Smooth muscle cell of the brain vasculature (primary cell): Measurements from ENCODE around the gene RBM20.

Source experiments
- DNase-seq: peaks from one replicate; pipeline ENCODE4 v3.0.0-alpha.2; 2012; ENCODE audit warnings: low read depth, low spot score

RBM20 gene

GRCh38 chr10:110867807-110868465, 223.8 kb downstream of the RBM20 start:
- DNase-seq, result no peak

GRCh38 chr10:110868981-110869380, 224.8 kb downstream of the RBM20 start:
- no peak for DNase-seq

DNA sequence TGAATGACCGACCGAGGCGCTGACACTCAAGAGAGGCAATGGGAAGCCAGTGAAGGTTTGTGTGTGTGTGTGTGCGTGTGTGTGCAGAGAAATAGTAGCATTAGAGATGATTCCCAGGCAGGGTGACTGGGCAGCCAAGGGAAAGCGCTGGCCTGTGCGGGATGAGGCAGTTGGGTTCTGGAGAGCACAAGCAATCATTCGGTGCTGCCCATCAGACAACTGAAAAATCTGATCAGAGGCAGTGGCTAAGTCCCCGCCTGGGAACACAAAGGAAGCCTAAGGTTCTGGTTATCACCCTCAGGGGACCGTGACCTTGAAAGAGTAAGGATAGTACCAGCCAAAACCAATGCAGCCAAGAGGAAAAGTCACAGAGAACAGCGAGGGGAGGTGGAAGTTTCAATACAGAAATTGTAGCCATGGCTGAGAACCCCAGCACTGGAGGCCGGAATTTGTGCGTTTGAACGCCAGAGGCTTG, 226.7 kb downstream of the RBM20 start:
- DNase-seq, result no peak

DNA sequence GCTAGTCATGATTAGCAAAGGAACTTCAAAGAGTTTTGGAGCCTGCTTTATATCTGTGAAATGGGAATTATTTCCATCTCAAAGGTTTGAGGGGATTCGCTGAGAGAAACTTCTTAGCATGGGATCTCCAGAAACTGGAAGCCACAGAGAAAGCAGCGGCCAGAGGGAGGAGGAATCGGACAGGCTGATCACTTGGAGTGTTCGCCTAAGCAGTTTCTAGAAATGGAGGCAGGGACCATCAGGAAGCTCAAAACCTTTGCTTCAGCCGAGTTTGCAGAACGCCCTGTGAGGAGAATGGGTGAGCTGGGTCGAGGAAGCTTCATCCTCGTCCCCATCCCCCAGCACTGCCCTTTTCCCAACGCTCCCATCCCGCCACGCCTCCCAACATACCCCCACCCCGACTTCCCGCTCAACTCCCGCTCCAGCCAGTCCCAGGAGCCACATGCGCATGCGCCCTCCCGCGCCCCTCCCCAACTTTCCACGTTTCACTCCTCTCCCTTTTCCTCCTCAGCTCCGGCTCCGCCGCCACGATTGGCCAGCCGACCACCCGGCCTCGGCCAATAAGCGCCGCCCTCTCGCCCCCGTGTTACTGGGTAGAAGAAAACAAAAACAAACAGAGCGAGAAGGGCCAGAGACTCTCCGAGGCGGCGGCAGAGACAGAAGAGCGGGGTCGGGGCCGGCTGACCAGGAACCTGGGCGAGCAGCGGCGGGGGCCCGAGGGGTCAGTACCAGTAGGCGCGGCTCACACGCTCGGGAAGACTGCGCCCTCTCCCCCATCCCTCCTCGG, 227.4 kb downstream of the RBM20 start, which contains the start of gene PDCD4:
Gene PDCD4 (plus strand): TSS at position 631 of the 787 bp plus-strand sequence. CDS start 4,100 bp downstream, outside the sequence.
- DNase-seq, result peak; percentile 98

GRCh38 chr10:110872145-110872983, 228.2 kb downstream of the RBM20 start:
- peak; percentile 49 for DNase-seq

- no peak for DNase-seq
Observed at GRCh38 chr10:110872984-110873923, 229.1 kb downstream of the RBM20 start.

GRCh38 chr10:110873951-110874350, 229.8 kb downstream of the RBM20 start:
- DNase-seq, result no peak

- DNase-seq, result no peak
Observed at GRCh38 chr10:110876000-110876399, 231.9 kb downstream of the RBM20 start.

GRCh38 chr10:110876788-110877187, 232.7 kb downstream of the RBM20 start:
- DNase-seq, result no peak

- DNase-seq, result no peak
Observed at GRCh38 chr10:110880012-110880411, 235.9 kb downstream of the RBM20 start.

- no peak for DNase-seq
Observed at GRCh38 chr10:110881247-110881646, 237.1 kb downstream of the RBM20 start.

DNA sequence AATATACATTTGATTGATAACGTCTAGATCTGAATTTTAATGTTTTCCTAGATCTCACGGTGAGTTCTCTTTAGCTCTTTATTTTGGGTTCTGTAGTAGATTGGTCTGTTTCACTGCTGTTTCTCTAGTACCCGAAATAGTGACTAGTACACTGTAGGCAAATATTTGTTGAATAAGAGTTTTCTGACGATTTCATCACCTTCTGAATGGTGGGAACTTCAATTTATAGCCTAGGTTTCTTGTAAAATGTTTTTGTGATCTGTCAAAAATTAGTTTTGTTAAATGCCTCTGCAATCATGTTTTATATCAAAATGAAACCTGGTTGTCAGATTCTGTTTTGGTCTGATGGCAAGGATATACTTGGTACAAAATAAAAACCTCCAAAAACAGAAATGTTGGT, 237.8 kb downstream of the RBM20 start:
- no peak for DNase-seq

DNA sequence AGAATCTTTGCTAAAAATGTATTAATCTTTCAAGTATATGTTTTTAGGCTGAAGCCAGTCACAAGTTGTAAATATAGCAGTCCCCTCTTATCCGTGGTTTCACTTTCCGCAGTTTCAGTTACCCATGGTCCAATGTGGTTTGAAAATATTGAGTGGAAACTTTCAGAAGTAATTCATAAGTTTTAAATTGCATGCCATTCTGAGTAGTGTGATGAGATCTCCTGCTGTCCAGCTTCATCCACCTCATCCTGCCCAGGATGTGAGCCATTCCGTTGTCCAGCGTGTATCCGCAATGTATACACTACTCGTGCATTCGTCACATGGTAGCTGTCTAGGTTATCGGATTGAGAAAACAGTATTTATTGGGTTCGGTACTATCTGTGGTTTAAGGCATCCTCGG, 239.8 kb downstream of the RBM20 start:
- DNase-seq, result no peak

DNA sequence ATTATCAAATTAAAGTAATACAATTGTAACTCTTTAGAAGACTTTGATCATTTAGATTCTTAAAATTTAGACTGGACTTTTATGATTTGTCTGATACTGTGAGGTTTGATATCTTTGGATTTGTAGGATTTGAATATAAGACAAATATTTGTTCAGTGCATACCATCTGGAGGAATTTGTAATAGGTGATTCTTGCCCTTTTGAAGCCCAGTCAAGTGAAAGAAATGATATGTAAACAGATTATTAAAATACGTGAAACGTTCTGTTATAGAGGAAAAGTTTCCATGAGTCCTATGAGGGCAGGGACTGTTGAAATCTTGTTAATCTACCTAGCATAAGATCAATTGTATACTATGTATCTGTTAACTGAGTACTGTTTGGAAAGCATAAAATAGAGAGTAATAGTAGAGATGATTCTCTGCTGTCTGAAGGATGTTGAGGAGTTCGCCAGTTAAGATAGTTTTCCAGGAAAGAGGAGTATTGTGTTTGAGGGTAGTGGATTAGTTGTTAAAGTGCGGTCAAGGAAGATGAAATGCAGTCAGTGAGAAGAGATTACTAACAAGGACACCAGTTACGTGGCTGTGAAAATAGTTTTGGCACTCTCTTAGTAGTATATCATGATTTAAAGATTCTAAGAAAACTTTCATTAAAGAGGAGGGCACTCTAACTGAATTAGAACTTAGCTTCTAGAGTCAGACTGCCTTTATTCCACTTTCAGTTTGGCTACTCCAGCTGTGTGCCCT, 242.0 kb downstream of the RBM20 start:
- no peak for DNase-seq

DNA sequence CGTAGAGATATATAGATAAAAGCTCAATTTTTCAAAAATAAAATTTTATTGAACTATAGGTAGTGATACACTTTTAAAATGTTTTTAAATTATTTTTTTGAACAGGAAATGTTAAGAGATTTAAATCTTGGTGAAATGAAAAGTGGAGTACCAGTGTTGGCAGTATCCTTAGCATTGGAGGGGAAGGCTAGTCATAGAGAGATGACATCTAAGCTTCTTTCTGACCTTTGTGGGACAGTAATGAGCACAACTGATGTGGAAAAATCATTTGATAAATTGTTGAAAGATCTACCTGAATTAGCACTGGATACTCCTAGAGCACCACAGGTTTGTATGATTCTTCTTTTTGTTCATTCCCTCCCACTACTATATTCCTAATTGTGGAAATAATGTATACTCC, 243.4 kb downstream of the RBM20 start:
- no peak for DNase-seq
